H1 (cell line): ENCODE results near the gene ACADSB. TPM values are rescaled to one million over a fixed set of nuclear protein-coding genes. Genes with fewer than 3 reads are reported as not detected.

ENCODE experiments used
- CTCF ChIA-PET: fragments of 300-600 bp; sonication (Branson Sonifier 250); formaldehyde crosslinking; loops from one replicate; lab custom pipeline; 2021; ENCODE audit not compliant: partially characterized antibody; lab: Charles Lee
- POLR2A ChIA-PET: fragments of 300-600 bp; sonication (Branson Sonifier 250); formaldehyde crosslinking; loops from one replicate; lab custom pipeline; 2021; ENCODE audit warnings: inconsistent platforms; ENCODE audit not compliant: partially characterized antibody; lab: Charles Lee
- DNase-seq, 2 experiments: peaks; one replicate each; pipeline versions ENCODE4 v3.0.0 to v3.0.0-alpha.2; 2010 to 2022; ENCODE audit warnings: low spot score in 2 of 2, low read depth in 1 of 2, mixed read lengths in 1 of 2
- FAIRE-seq: peaks from 2 replicates; lab custom pipeline; 2011; peaks lifted over from hg19 to GRCh38; lab: Jason Lieb, UNC
- H2AFZ ChIP-seq: 2 replicates; pipeline ENCODE4 v1.8.1; 2012; ENCODE audit warnings: low read length, inconsistent platforms
- H2AK5ac ChIP-seq: 2 replicates; pipeline ENCODE4 v1.6.1; 2013; ENCODE audit warnings: low read depth, low read length
- H2BK120ac ChIP-seq: replicated peaks from 2 replicates; pipeline ENCODE3; 2013; ENCODE audit warnings: low read depth, low read length, inconsistent platforms
- H2BK12ac ChIP-seq: 2 replicates; pipeline ENCODE4 v1.6.1; 2013; ENCODE audit warnings: low read depth, low read length
- H2BK15ac ChIP-seq: 2 replicates; pipeline ENCODE4 v1.6.1; 2013; ENCODE audit warnings: low read length
- H2BK20ac ChIP-seq: 2 replicates; pipeline ENCODE4 v1.6.1; 2013; ENCODE audit warnings: low read length
- H2BK5ac ChIP-seq: 2 replicates; pipeline ENCODE4 v1.6.1; 2013; ENCODE audit warnings: low read depth, low read length
- H3K14ac ChIP-seq: 2 replicates; pipeline ENCODE4 v1.6.1; 2013; ENCODE audit warnings: inconsistent platforms; ENCODE audit not compliant: insufficient read length
- H3K18ac ChIP-seq: 2 replicates; pipeline ENCODE4 v1.6.1; 2013; ENCODE audit warnings: low read length; ENCODE audit errors: extremely low read depth
- H3K23ac ChIP-seq: 2 replicates; pipeline ENCODE4 v1.6.1; 2013; ENCODE audit warnings: inconsistent platforms; ENCODE audit not compliant: insufficient read length
- H3K23me2 ChIP-seq: 2 replicates; pipeline ENCODE4 v1.6.1; 2013; ENCODE audit warnings: low read depth, low read length
- H3K27ac ChIP-seq: 2 replicates; pipeline ENCODE4 v1.6.1; 2011; ENCODE audit warnings: low read depth, low read length, inconsistent platforms
- H3K27me3 ChIP-seq, 4 experiments: replicated peaks in 1 of 4; 1 replicate in 1 of 4; 2 replicates in 3 of 4; pipeline versions ENCODE4 v1.6.1 to v1.8.1; 2011 to 2013; ENCODE audit warnings: low read length in 3 of 4, mild to moderate bottlenecking in 3 of 4, inconsistent platforms in 2 of 4, mixed read lengths in 2 of 4, moderate library complexity in 1 of 4; ENCODE audit not compliant: control insufficient read depth in 3 of 4, insufficient read depth in 3 of 4; ENCODE audit errors: extremely low read depth in 1 of 4
- H3K36me3 ChIP-seq, 4 experiments: 2 replicates each; pipeline versions ENCODE4 v1.6.1 to v1.8.1; 2011 to 2013; ENCODE audit warnings: mild to moderate bottlenecking in 4 of 4, low read length in 3 of 4, moderate library complexity in 2 of 4, control low read depth in 1 of 4, inconsistent platforms in 1 of 4; ENCODE audit not compliant: insufficient read depth in 4 of 4, control insufficient read depth in 2 of 4
- H3K4ac ChIP-seq: replicated peaks from 2 replicates; pipeline ENCODE3; 2013; ENCODE audit warnings: low read length, low read depth, mixed read lengths, inconsistent platforms; ENCODE audit not compliant: insufficient read length
- H3K4me1 ChIP-seq, 4 experiments: replicated peaks in 1 of 4; 1 replicate in 1 of 4; 2 replicates in 3 of 4; pipeline versions ENCODE4 v1.6.1 to v1.8.1; 2011 to 2013; ENCODE audit warnings: low read length in 3 of 4, inconsistent platforms in 2 of 4, mixed read lengths in 1 of 4; ENCODE audit not compliant: insufficient read depth in 4 of 4, control insufficient read depth in 3 of 4
- H3K4me2 ChIP-seq, 2 experiments: 2 replicates each; pipeline versions ENCODE4 v1.6.1 to v1.8.1; 2011 to 2013; ENCODE audit warnings: low read depth in 2 of 2, low read length in 2 of 2, control low read depth in 1 of 2, inconsistent platforms in 1 of 2, mild to moderate bottlenecking in 1 of 2; ENCODE audit not compliant: insufficient read depth in 1 of 2
- H3K4me3 ChIP-seq, 4 experiments: fragments of 200-600, 300-600 bp in 1 of 4; sonication (generic), shearing (Covaris generic), sonication (Bioruptor Twin) in 1 of 4; 2 replicates each; pipeline versions ENCODE4 v1.5.1 to v1.8.1; 2011 to 2016; ENCODE audit warnings: low read length in 4 of 4, low read depth in 3 of 4, control low read depth in 2 of 4, inconsistent platforms in 2 of 4, mild to moderate bottlenecking in 2 of 4, mixed read lengths in 1 of 4, moderate library complexity in 1 of 4; ENCODE audit not compliant: insufficient read depth in 2 of 4; ENCODE audit errors: extremely low read depth in 1 of 4
- H3K56ac ChIP-seq: replicated peaks from 2 replicates; pipeline ENCODE3; 2013; ENCODE audit warnings: low read depth, mild to moderate bottlenecking, mixed read lengths, low read length, inconsistent platforms; ENCODE audit not compliant: insufficient read length
- H3K79me1 ChIP-seq: 2 replicates; pipeline ENCODE4 v1.6.1; 2013; ENCODE audit warnings: low read depth, low read length, control low read depth
- H3K79me2 ChIP-seq, 2 experiments: 2 replicates each; pipeline versions ENCODE4 v1.6.1 to v1.8.1; 2012 to 2013; ENCODE audit warnings: low read length in 2 of 2, mild to moderate bottlenecking in 2 of 2, inconsistent platforms in 1 of 2; ENCODE audit not compliant: insufficient read depth in 2 of 2, control insufficient read depth in 1 of 2
- H3K9ac ChIP-seq, 4 experiments: replicated peaks in 1 of 4; 1 replicate in 1 of 4; 2 replicates in 3 of 4; pipeline versions ENCODE4 v1.6.1 to v1.8.1; 2011 to 2013; ENCODE audit warnings: low read depth in 3 of 4, low read length in 3 of 4, control low read depth in 2 of 4, mild to moderate bottlenecking in 2 of 4, moderate library complexity in 2 of 4, inconsistent platforms in 1 of 4; ENCODE audit errors: extremely low read depth in 1 of 4
- H3K9me3 ChIP-seq, 2 experiments: 2 replicates each; pipeline versions ENCODE4 v1.6.1 to v1.8.1; 2012 to 2013; ENCODE audit warnings: mild to moderate bottlenecking in 2 of 2, moderate library complexity in 2 of 2, control low read depth in 1 of 2, inconsistent platforms in 1 of 2, low read depth in 1 of 2, low read length in 1 of 2, mixed read lengths in 1 of 2; ENCODE audit not compliant: insufficient read depth in 2 of 2
- H4K20me1 ChIP-seq, 2 experiments: replicated peaks in 1 of 2; 2 replicates each; pipeline versions ENCODE3 to v1.8.1; 2011 to 2013; ENCODE audit warnings: inconsistent platforms in 2 of 2, low read length in 2 of 2, mild to moderate bottlenecking in 1 of 2; ENCODE audit not compliant: insufficient read depth in 2 of 2, control insufficient read depth in 1 of 2
- H4K5ac ChIP-seq: 2 replicates; pipeline ENCODE4 v1.6.1; 2013; ENCODE audit warnings: low read length, low read depth, mixed read lengths, inconsistent platforms; ENCODE audit not compliant: insufficient read length
- H4K8ac ChIP-seq: 2 replicates; pipeline ENCODE4 v1.8.0; 2013; ENCODE audit warnings: mild to moderate bottlenecking, moderate library complexity, low read length, inconsistent platforms; ENCODE audit not compliant: insufficient read depth; ENCODE audit errors: extremely low read depth
- H4K91ac ChIP-seq: replicated peaks from 2 replicates; pipeline ENCODE3; 2013; ENCODE audit warnings: low read length, mixed read lengths, inconsistent platforms; ENCODE audit not compliant: insufficient read length
- CBX8 ChIP-seq: fragments of 300-800, 300-1000 bp; sonication (generic); IDR thresholded peaks from 2 replicates; pipeline ENCODE4 v1.7.1; 2016; ENCODE audit warnings: low read depth, low read length, borderline replicate concordance
- CREB1 ChIP-seq: IDR thresholded peaks from 2 replicates; pipeline ENCODE4 v1.6.1; 2012; ENCODE audit warnings: inconsistent platforms
- EZH2 ChIP-seq: fragments of 200-600 bp; sonication (generic); IDR thresholded peaks from 2 replicates; pipeline ENCODE4 v1.7.1; 2012; ENCODE audit warnings: low read depth, mild to moderate bottlenecking, moderate library complexity, low read length, inconsistent platforms; ENCODE audit not compliant: severe bottlenecking
- HDAC6 ChIP-seq: IDR thresholded peaks from one replicate; pipeline ENCODE4 v1.7.1; 2012; ENCODE audit warnings: low read depth, mild to moderate bottlenecking, inconsistent platforms, low read length, moderate library complexity
- KDM4A ChIP-seq: IDR thresholded peaks from one replicate; pipeline ENCODE4 v1.7.1; 2012; ENCODE audit warnings: low read depth, mild to moderate bottlenecking, moderate library complexity, low read length, inconsistent platforms; ENCODE audit not compliant: severe bottlenecking
- MAFK ChIP-seq: IDR thresholded peaks from 2 replicates; pipeline ENCODE4 v1.6.1; 2012; ENCODE audit warnings: low read depth, mild to moderate bottlenecking, improper control_type of control experiment, low read length
- NRF1 ChIP-seq: IDR thresholded peaks from 2 replicates; pipeline ENCODE4 v1.6.1; 2011; ENCODE audit warnings: mild to moderate bottlenecking, low read depth, low read length, improper control_type of control experiment
- PHF8 ChIP-seq: fragments of 200-600 bp; sonication (generic); conservative IDR thresholded peaks from 2 replicates; pipeline ENCODE4 v1.7.1; 2012; ENCODE audit warnings: low read depth, mild to moderate bottlenecking, inconsistent platforms, low read length, moderate library complexity
- POLR2A ChIP-seq, 2 experiments: IDR thresholded peaks; 1 replicate in 1 of 2; 2 replicates in 1 of 2; pipeline ENCODE4 v1.6.1; 2011; ENCODE audit warnings: low read depth in 2 of 2, low read length in 2 of 2, mild to moderate bottlenecking in 2 of 2; ENCODE audit errors: control extremely low read depth in 1 of 2
- RNF2 ChIP-seq: fragments of 200-900, 300-1000 bp; sonication (generic); IDR thresholded peaks from 2 replicates; pipeline ENCODE4 v1.7.1; 2016; ENCODE audit warnings: borderline replicate concordance, low read depth, mild to moderate bottlenecking, antibody characterized with exemption, low read length; ENCODE audit not compliant: poor library complexity, severe bottlenecking; ENCODE audit errors: missing control alignments
- SIN3A ChIP-seq, 2 experiments: IDR thresholded peaks in 1 of 2; conservative IDR thresholded peaks in 1 of 2; 2 replicates each; pipeline ENCODE4 v1.6.1; 2011 to 2012; ENCODE audit warnings: low read length in 2 of 2, improper control_type of control experiment in 1 of 2, low read depth in 1 of 2, mild to moderate bottlenecking in 1 of 2
- SIRT6 ChIP-seq: IDR thresholded peaks from one replicate; pipeline ENCODE4 v1.7.1; 2012; ENCODE audit warnings: low read length, inconsistent platforms
- TAF1 ChIP-seq: IDR thresholded peaks from 2 replicates; pipeline ENCODE4 v1.6.1; 2011; ENCODE audit warnings: mild to moderate bottlenecking, low read depth, low read length
- TEAD4 ChIP-seq: IDR thresholded peaks from 2 replicates; pipeline ENCODE4 v1.6.1; 2012; ENCODE audit warnings: low read depth, low read length, inconsistent platforms, mixed read lengths
- WGBS, 2 experiments: shearing (Covaris generic) in 1 of 2; methylation state at CpG; one replicate each; pipeline versions ENCODE4 v1.1.6 to v1.1.7; 2013 to 2015; ENCODE audit warnings: low lambda C conversion rate in 2 of 2, mixed read lengths in 2 of 2, inconsistent platforms in 1 of 2, low coverage in 1 of 2, missing lambda C conversion rate in 1 of 2; ENCODE audit not compliant: insufficient replicate concordance in 2 of 2, insufficient coverage in 1 of 2, insufficient read length in 1 of 2; ENCODE audit errors: extremely low coverage in 1 of 2, missing lambda C conversion rate in 1 of 2; 5-methylcytosine and 5-hydroxymethylcytosine counted together
- polyA plus RNA-seq, 7 experiments: library from polyadenylated mRNA; depleted of rRNA in 3 of 7; stranded (reverse) in 5 of 7; unstranded in 2 of 7; fragments of >200 nt in 5 of 7; fragments of 200-250 nt in 2 of 7; gene quantifications; 1 replicate in 5 of 7; 2 replicates in 1 of 7; 4 replicates in 1 of 7; pipeline versions ENCODE4 v1.2.1 to v1.2.3, GENCODE V29; 2011 to 2013; ENCODE audit warnings: missing spikeins in 2 of 7, mixed read lengths in 2 of 7
- total RNA-seq: library from RNA; stranded (reverse); fragmentation: NEBNext Ultra II Directional; extraction: Animal tissue kit (Norgen Biotek cat#: 25700); gene quantifications from 2 replicates; pipeline ENCODE4 v1.2.1, GENCODE V29; 2021

ACADSB gene
- total and polyA plus RNA-seq, 2 of the 8 experiments (the other 6 are each of a cell fraction or from before 2014, with no cell fraction given): 5.6 to 11.2 TPM

GRCh38 chr10:122974543-122975064 lies 34.2 kb upstream of the ACADSB start:
- POLR2A ChIA-PET: no interaction called here
- H3K36me3 ChIP-seq: no peaks in the 10 kb centered on the region
- no peaks in the 10 kb centered on the region for H3K23me2 ChIP-seq
- no peak for TF ChIP-seq RNF2
- no peak for TF ChIP-seq POLR2A (IDR thresholded peaks at IDR 0.05; ENCODE audit: control extremely low read depth in 1 of 2, low read depth in 2 of 2, low read length in 2 of 2)
- no peak for TF ChIP-seq EZH2
- no peak for TF ChIP-seq CBX8
- TF ChIP-seq TAF1: no peak
- no peak for TF ChIP-seq PHF8
- no peak for TF ChIP-seq KDM4A
- TF ChIP-seq SIN3A (conservative IDR thresholded peaks at IDR 0.05 in 1 of 2, IDR thresholded peaks at IDR 0.05 in 1 of 2; ENCODE audit: low read depth in 1 of 2, low read length in 2 of 2): no peak
- no peak for TF ChIP-seq MAFK
- TF ChIP-seq NRF1: no peak
- TF ChIP-seq CREB1: no peak
- TF ChIP-seq SIRT6: no peak
- no peak for TF ChIP-seq TEAD4
- TF ChIP-seq HDAC6: no peak

More at GRCh38 chr10:122974543-122975064, 34.2 kb upstream of the ACADSB start:
- Histone ChIP-seq H2BK20ac (no peak overlapping the region), H2AK5ac (no peak overlapping the region), H2BK5ac (no peak overlapping the region), H3K4ac (no peak overlapping the region), H4K20me1 (no peaks in the 10 kb centered on the region), H4K8ac (no peak overlapping the region), H3K9ac (no peak overlapping the region), H3K4me2 (no peak overlapping the region), H3K27ac (no peak overlapping the region), H3K27me3 (peaks cover 0 to 3% (median 1%) of the 10 kb centered on the region in 4 experiments; a peak in 3 of 7 replicates), H2BK15ac (no peak overlapping the region), H4K5ac (no peak overlapping the region), H2AFZ (no peak overlapping the region), H3K18ac (no peak overlapping the region), H3K4me1 (peaks cover 0 to under 1% (median 0%) of the 10 kb centered on the region in 4 experiments; a peak in 2 of 7 replicates), H3K79me1 (no peaks in the 10 kb centered on the region), H3K4me3 (no peak overlapping the region), H3K23ac (no peak overlapping the region), H2BK12ac (no peak overlapping the region), H3K56ac (no peak overlapping the region), H3K9me3 (no peaks in the 10 kb centered on the region), H3K79me2 (no peaks in the 10 kb centered on the region), H4K91ac (no peak overlapping the region), H2BK120ac (no peak overlapping the region), H3K14ac (no peak overlapping the region)
- CTCF ChIA-PET: no interaction called here
- FAIRE-seq (no peak), DNase-seq (no peak)
- 76% methylated on average over 3 of the region's 3 CpGs; no CpG with 5 or more reads in 1 of the 2 experiments for WGBS, 2 experiments
